ENCODE measurements around the gene MAST4. TPM values are rescaled to one million over a fixed set of nuclear protein-coding genes. Genes with fewer than 3 reads are reported as not detected.

The MAST4 gene
- total and polyA plus RNA-seq, 7 experiments from 2014 or later, result 11.3 to 39.0 (median 28.3) TPM

GRCh38 chr5:67045816-67046740, 449.9 kb downstream of the MAST4 start:
- no peak for ATAC-seq
- H3K4me1 Mint-ChIP-seq, result peaks cover 9 to 33% (median 23%) of the 10 kb centered on the region in 7 donors
- intact Hi-C loops (cut with micrococcal nuclease), result no loop called here

GRCh38 chr5:67047160-67047559, 451.0 kb downstream of the MAST4 start:
- no peak for ATAC-seq
- intact Hi-C loops (cut with micrococcal nuclease), result no loop called here
- Mint-ChIP-seq H3K4me1 (peaks cover 9 to 33% (median 23%) of the 10 kb centered on the region in 7 donors), H3K9me3 (no peaks in the 10 kb centered on the region), H3K36me3 (peaks cover 0 to 23% (median 5%) of the 10 kb centered on the region in 5 donors), H3K27ac (peak overlapping the region in 3 of 9 donors; percentile 8 to 27 (median 12)), H3K4me3 (peak overlapping the region in 1 of 10 donors; percentile 15), H3K27me3 (no peaks in the 10 kb centered on the region)
- DNase-seq, result no peak
- Histone ChIP-seq H3K4me1 (ENCODE audit: control insufficient read depth in 2 of 2, insufficient read depth in 2 of 2, low read length in 2 of 2) (peaks cover 0 to 3% of the 10 kb centered on the region in 2 donors), H3K36me3 (ENCODE audit: control insufficient read depth in 2 of 3, insufficient read depth in 3 of 3, low read length in 3 of 3) (no peaks in the 10 kb centered on the region), H3K27me3 (ENCODE audit: control insufficient read depth in 2 of 2, insufficient read depth in 2 of 2, low read length in 2 of 2) (no peaks in the 10 kb centered on the region), H3K4me3 (ENCODE audit: low read length) (no peak overlapping the region), H3K27ac (ENCODE audit: low read depth, low read length) (no peak overlapping the region), H3K9me3 (ENCODE audit: control insufficient read depth in 2 of 3, low read length in 3 of 3) (no peaks in the 10 kb centered on the region)
- CTCF ChIA-PET, result interaction anchor here (0.7 kb wide), 1 partner anchor 16 kb away, joined by 3 read pairs; no protein-coding TSS in a partner anchor
- POLR2A ChIA-PET, result no interaction called here

More at GRCh38 chr5:67045816-67046740, 449.9 kb downstream of the MAST4 start:
- Mint-ChIP-seq H3K9me3 (no peaks in the 10 kb centered on the region), H3K4me3 (no peak overlapping the region), H3K27ac (no peak overlapping the region), H3K36me3 (peaks cover 0 to 27% (median 8%) of the 10 kb centered on the region in 5 donors), H3K27me3 (no peaks in the 10 kb centered on the region)
- POLR2A ChIA-PET, result no interaction called here
- Histone ChIP-seq H3K27me3 (ENCODE audit: control insufficient read depth in 2 of 2, insufficient read depth in 2 of 2, low read length in 2 of 2) (no peaks in the 10 kb centered on the region), H3K4me3 (ENCODE audit: low read length) (no peak overlapping the region), H3K9me3 (ENCODE audit: control insufficient read depth in 2 of 3, low read length in 3 of 3) (no peaks in the 10 kb centered on the region), H3K27ac (ENCODE audit: low read depth, low read length) (no peak overlapping the region), H3K36me3 (ENCODE audit: control insufficient read depth in 2 of 3, insufficient read depth in 3 of 3, low read length in 3 of 3) (no peaks in the 10 kb centered on the region), H3K4me1 (ENCODE audit: control insufficient read depth in 2 of 2, insufficient read depth in 2 of 2, low read length in 2 of 2) (peaks cover 0 to 3% of the 10 kb centered on the region in 2 donors)
- DNase-seq, result no peak
- CTCF ChIA-PET, result no interaction called here

GRCh38 chr5:67047616-67048015, 451.4 kb downstream of the MAST4 start:
- H3K27ac ChIP-seq (ENCODE audit: low read depth, low read length), result no peak overlapping the region
- no peaks in the 10 kb centered on the region for H3K27me3 ChIP-seq (ENCODE audit: control insufficient read depth in 2 of 2, insufficient read depth in 2 of 2, low read length in 2 of 2)
- H3K27me3 Mint-ChIP-seq, result no peaks in the 10 kb centered on the region
- no peak overlapping the region for H3K4me3 Mint-ChIP-seq
- intact Hi-C loops (cut with micrococcal nuclease), result no loop called here
- CTCF ChIA-PET, result interaction anchor here (0.7 kb wide), 1 partner anchor 16 kb away, joined by 3 read pairs; no protein-coding TSS in a partner anchor
- H3K36me3 ChIP-seq (ENCODE audit: control insufficient read depth in 2 of 3, insufficient read depth in 3 of 3, low read length in 3 of 3), result no peaks in the 10 kb centered on the region
- peaks cover 9 to 33% (median 23%) of the 10 kb centered on the region in 7 donors for H3K4me1 Mint-ChIP-seq
- ATAC-seq, result no peak
- POLR2A ChIA-PET, result no interaction called here
- peaks cover 0 to 3% of the 10 kb centered on the region in 2 donors for H3K4me1 ChIP-seq (ENCODE audit: control insufficient read depth in 2 of 2, insufficient read depth in 2 of 2, low read length in 2 of 2)
- DNase-seq, result no peak
- H3K9me3 ChIP-seq (ENCODE audit: control insufficient read depth in 2 of 3, low read length in 3 of 3), result no peaks in the 10 kb centered on the region
- no peak overlapping the region for H3K4me3 ChIP-seq (ENCODE audit: low read length)
- peak overlapping the region in 1 of 9 donors; percentile 27 for H3K27ac Mint-ChIP-seq
- H3K9me3 Mint-ChIP-seq, result no peaks in the 10 kb centered on the region
- peaks cover 0 to 23% (median 5%) of the 10 kb centered on the region in 5 donors for H3K36me3 Mint-ChIP-seq

- Histone ChIP-seq H3K27ac (ENCODE audit: low read depth, low read length) (no peak overlapping the region), H3K27me3 (ENCODE audit: control insufficient read depth in 2 of 2, insufficient read depth in 2 of 2, low read length in 2 of 2) (no peaks in the 10 kb centered on the region), H3K36me3 (ENCODE audit: control insufficient read depth in 2 of 3, insufficient read depth in 3 of 3, low read length in 3 of 3) (no peaks in the 10 kb centered on the region), H3K9me3 (ENCODE audit: control insufficient read depth in 2 of 3, low read length in 3 of 3) (no peaks in the 10 kb centered on the region), H3K4me3 (ENCODE audit: low read length) (no peak overlapping the region), H3K4me1 (ENCODE audit: control insufficient read depth in 2 of 2, insufficient read depth in 2 of 2, low read length in 2 of 2) (peaks cover 0 to 3% of the 10 kb centered on the region in 2 donors)
- no peak for ATAC-seq
- Mint-ChIP-seq H3K9me3 (no peaks in the 10 kb centered on the region), H3K27me3 (no peaks in the 10 kb centered on the region), H3K4me1 (peaks cover 9 to 28% (median 18%) of the 10 kb centered on the region in 7 donors), H3K36me3 (peaks cover 0 to 23% (median 9%) of the 10 kb centered on the region in 5 donors), H3K4me3 (peak overlapping the region in 1 of 10 donors; percentile 11), H3K27ac (peak overlapping the region in 2 of 9 donors; percentile 8 to 10)
- intact Hi-C loops (cut with micrococcal nuclease), result loop anchor here in 1 of 2 donors (5.0 to 10.0 kb wide), 3 partner anchors 43 to 63 kb away; no protein-coding TSS in a partner anchor
- DNase-seq, result no peak
- CTCF ChIA-PET, result no interaction called here
- POLR2A ChIA-PET, result no interaction called here
Observed at GRCh38 chr5:67050125-67050524, 453.9 kb downstream of the MAST4 start.

GRCh38 chr5:67050635-67051034, 454.4 kb downstream of the MAST4 start:
- H3K27ac ChIP-seq (ENCODE audit: low read depth, low read length), result no peak overlapping the region
- intact Hi-C loops (cut with micrococcal nuclease), result loop anchor here in 1 of 2 donors (5.0 to 10.0 kb wide), 3 partner anchors 43 to 63 kb away; no protein-coding TSS in a partner anchor
- CTCF ChIA-PET, result no interaction called here

GRCh38 chr5:67051164-67051563, 455.0 kb downstream of the MAST4 start:
- Histone ChIP-seq H3K4me1 (ENCODE audit: control insufficient read depth in 2 of 2, insufficient read depth in 2 of 2, low read length in 2 of 2) (peaks cover 0 to 3% of the 10 kb centered on the region in 2 donors), H3K36me3 (ENCODE audit: control insufficient read depth in 2 of 3, insufficient read depth in 3 of 3, low read length in 3 of 3) (no peaks in the 10 kb centered on the region), H3K27me3 (ENCODE audit: control insufficient read depth in 2 of 2, insufficient read depth in 2 of 2, low read length in 2 of 2) (no peaks in the 10 kb centered on the region), H3K9me3 (ENCODE audit: control insufficient read depth in 2 of 3, low read length in 3 of 3) (no peaks in the 10 kb centered on the region), H3K4me3 (ENCODE audit: low read length) (no peak overlapping the region), H3K27ac (ENCODE audit: low read depth, low read length) (no peak overlapping the region)
- H3K4me1 Mint-ChIP-seq, result peaks cover 9 to 25% (median 17%) of the 10 kb centered on the region in 7 donors
- peaks cover 0 to 27% (median 16%) of the 10 kb centered on the region in 5 donors for H3K36me3 Mint-ChIP-seq
- DNase-seq (no peak), ATAC-seq (no peak)
- H3K27me3 Mint-ChIP-seq, result no peaks in the 10 kb centered on the region
- ChIA-PET CTCF (no interaction called here), POLR2A (no interaction called here)
- no peak overlapping the region for H3K27ac Mint-ChIP-seq
- intact Hi-C loops (cut with micrococcal nuclease), result loop anchor here in 1 of 2 donors (5.0 to 10.0 kb wide), 3 partner anchors 44 to 64 kb away; no protein-coding TSS in a partner anchor
- no peak overlapping the region for H3K4me3 Mint-ChIP-seq
- H3K9me3 Mint-ChIP-seq, result no peaks in the 10 kb centered on the region

More at GRCh38 chr5:67050635-67051034, 454.4 kb downstream of the MAST4 start:
- POLR2A ChIA-PET, result no interaction called here
- no peaks in the 10 kb centered on the region for H3K27me3 Mint-ChIP-seq
- no peak overlapping the region for H3K4me3 ChIP-seq (ENCODE audit: low read length)
- no peaks in the 10 kb centered on the region for H3K9me3 Mint-ChIP-seq
- peaks cover 0 to 24% (median 14%) of the 10 kb centered on the region in 5 donors for H3K36me3 Mint-ChIP-seq
- no peak for ATAC-seq
- H3K4me1 Mint-ChIP-seq, result peaks cover 9 to 25% (median 17%) of the 10 kb centered on the region in 7 donors
- H3K27me3 ChIP-seq (ENCODE audit: control insufficient read depth in 2 of 2, insufficient read depth in 2 of 2, low read length in 2 of 2), result no peaks in the 10 kb centered on the region
- DNase-seq, result no peak
- no peaks in the 10 kb centered on the region for H3K9me3 ChIP-seq (ENCODE audit: control insufficient read depth in 2 of 3, low read length in 3 of 3)
- peak overlapping the region in 2 of 9 donors; percentile 8 to 10 for H3K27ac Mint-ChIP-seq
- no peaks in the 10 kb centered on the region for H3K36me3 ChIP-seq (ENCODE audit: control insufficient read depth in 2 of 3, insufficient read depth in 3 of 3, low read length in 3 of 3)
- H3K4me3 Mint-ChIP-seq, result no peak overlapping the region
- H3K4me1 ChIP-seq (ENCODE audit: control insufficient read depth in 2 of 2, insufficient read depth in 2 of 2, low read length in 2 of 2), result peaks cover 0 to 3% of the 10 kb centered on the region in 2 donors
